Lower leg skin (tissue), 3 donors: ENCODE results near the gene CTTNBP2.

ENCODE experiments used
- POLR2A ChIP-seq, 2 donors: fragments of 450-650 bp; IDR thresholded peaks; one replicate each; pipeline ENCODE4 v1.6.1; 2016 to 2017; ENCODE audit warnings: antibody characterized with exemption in 2 of 2, mild to moderate bottlenecking in 1 of 2, moderate library complexity in 1 of 2
- TF ChIP-seq, protein P1 (sequence below), 3 donors: fragments of 450-650 bp; IDR thresholded peaks; one replicate each; pipeline ENCODE4 v1.5.1; 2016; ENCODE audit warnings: antibody characterized with exemption in 3 of 3, mild to moderate bottlenecking in 3 of 3, moderate library complexity in 2 of 3

DNA sequence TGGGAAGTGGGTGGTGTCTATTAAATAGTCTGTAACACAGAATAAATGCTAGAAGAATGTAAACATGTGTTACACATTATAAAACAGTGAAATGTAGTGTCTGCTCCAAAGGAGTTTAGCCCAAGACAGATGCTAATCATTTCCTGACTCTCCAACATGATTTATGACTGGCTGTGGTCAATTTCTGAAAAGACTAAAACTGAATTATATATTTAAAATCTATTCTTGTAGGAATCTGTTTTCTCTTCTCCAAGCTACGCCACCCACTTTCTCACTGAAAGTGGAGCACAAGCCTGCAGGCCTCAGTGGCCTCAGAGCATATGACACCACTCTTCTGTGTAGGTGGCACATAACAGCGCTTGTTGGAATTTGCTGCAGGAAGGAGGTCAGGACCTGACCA lies 44.4 kb downstream of the CTTNBP2 start:
- TF ChIP-seq, protein P1, sequence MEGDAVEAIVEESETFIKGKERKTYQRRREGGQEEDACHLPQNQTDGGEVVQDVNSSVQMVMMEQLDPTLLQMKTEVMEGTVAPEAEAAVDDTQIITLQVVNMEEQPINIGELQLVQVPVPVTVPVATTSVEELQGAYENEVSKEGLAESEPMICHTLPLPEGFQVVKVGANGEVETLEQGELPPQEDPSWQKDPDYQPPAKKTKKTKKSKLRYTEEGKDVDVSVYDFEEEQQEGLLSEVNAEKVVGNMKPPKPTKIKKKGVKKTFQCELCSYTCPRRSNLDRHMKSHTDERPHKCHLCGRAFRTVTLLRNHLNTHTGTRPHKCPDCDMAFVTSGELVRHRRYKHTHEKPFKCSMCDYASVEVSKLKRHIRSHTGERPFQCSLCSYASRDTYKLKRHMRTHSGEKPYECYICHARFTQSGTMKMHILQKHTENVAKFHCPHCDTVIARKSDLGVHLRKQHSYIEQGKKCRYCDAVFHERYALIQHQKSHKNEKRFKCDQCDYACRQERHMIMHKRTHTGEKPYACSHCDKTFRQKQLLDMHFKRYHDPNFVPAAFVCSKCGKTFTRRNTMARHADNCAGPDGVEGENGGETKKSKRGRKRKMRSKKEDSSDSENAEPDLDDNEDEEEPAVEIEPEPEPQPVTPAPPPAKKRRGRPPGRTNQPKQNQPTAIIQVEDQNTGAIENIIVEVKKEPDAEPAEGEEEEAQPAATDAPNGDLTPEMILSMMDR (IDR thresholded peaks at IDR 0.05): no peak
- no peak for TF ChIP-seq POLR2A (IDR thresholded peaks at IDR 0.05)
